ENCODE results near the gene ATG9A. TPM values are rescaled to one million over a fixed set of nuclear protein-coding genes. Genes with fewer than 3 reads are reported as not detected.

Gene ATG9A
- total and polyA plus RNA-seq, 9 of the 15 experiments (the other 6 are each of a cell fraction or from before 2014, with no cell fraction given): 0.25 to 65.6 (median 23.4) TPM

GRCh38 chr2:219206328-219207133 is 22.9 kb downstream of the ATG9A start, which contains the start of gene ZFAND2B (continued):
- TF ChIP-seq, protein P1, sequence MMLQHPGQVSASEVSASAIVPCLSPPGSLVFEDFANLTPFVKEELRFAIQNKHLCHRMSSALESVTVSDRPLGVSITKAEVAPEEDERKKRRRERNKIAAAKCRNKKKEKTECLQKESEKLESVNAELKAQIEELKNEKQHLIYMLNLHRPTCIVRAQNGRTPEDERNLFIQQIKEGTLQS (IDR thresholded peaks at IDR 0.05): peak; percentile 76
- TF ChIP-seq, protein P1 (CRISPR knock-in tag; conservative IDR thresholded peaks at IDR 0.05): no peak
- TF ChIP-seq SRF (CRISPR knock-in tag; IDR thresholded peaks at IDR 0.05) (peak in 1 of 2 experiments; percentile 54; a peak in 1 of 4 replicates), FOXK1 (CRISPR knock-in tag; IDR thresholded peaks at IDR 0.05; ENCODE audit: borderline replicate concordance) (no peak), RBM39 (optimal IDR thresholded peaks at IDR 0.05; ENCODE audit: low read depth, low read length) (no peak), PML (IDR thresholded peaks at IDR 0.05; ENCODE audit: low read length) (peak; percentile 68; the same call in 1 of the 2 replicates), SMAD4 (CRISPR knock-in tag; conservative IDR thresholded peaks at IDR 0.05) (0 out of 2 replicates have a peak, but pooled peaks have one; percentile 34), HDAC1 (IDR thresholded peaks at IDR 0.05) (peak in 1 of 2 experiments; percentile 40; a peak in 1 of 4 replicates), CXXC5 (CRISPR knock-in tag; IDR thresholded peaks at IDR 0.05) (peak; percentile 78), POLR3A (IDR thresholded peaks at IDR 0.05; ENCODE audit: borderline replicate concordance, extremely low read depth, insufficient read depth, insufficient read length) (no peak), SIN3B (IDR thresholded peaks at IDR 0.05; ENCODE audit: low read depth) (no peak), DNMT1 (IDR thresholded peaks at IDR 0.05) (no peak), RNF219 (CRISPR knock-in tag; IDR thresholded peaks at IDR 0.05) (no peak), TBP (optimal IDR thresholded peaks at IDR 0.05; ENCODE audit: low read depth, low read length) (peak; percentile 48), TBL1XR1 (IDR thresholded peaks at IDR 0.05; ENCODE audit: low read length in 2 of 2) (no peak), ARNT (IDR thresholded peaks at IDR 0.05) (no peak), TRIM28 (IDR thresholded peaks at IDR 0.05) (0 out of 2 replicates have a peak, but pooled peaks have one; percentile 37), JUND (IDR thresholded peaks at IDR 0.05; ENCODE audit: borderline replicate concordance, low read depth, low read length) (peak; percentile 71), JUND (tag; IDR thresholded peaks at IDR 0.05; ENCODE audit: borderline replicate concordance, low read depth, low read length) (no peak; the same call in 2 of the 3 replicates), HMGN3 (IDR thresholded peaks at IDR 0.05; ENCODE audit: borderline replicate concordance, extremely low read depth, insufficient read length, low read depth, low read length) (peak; percentile 62)
- TF ChIP-seq, protein P2, sequence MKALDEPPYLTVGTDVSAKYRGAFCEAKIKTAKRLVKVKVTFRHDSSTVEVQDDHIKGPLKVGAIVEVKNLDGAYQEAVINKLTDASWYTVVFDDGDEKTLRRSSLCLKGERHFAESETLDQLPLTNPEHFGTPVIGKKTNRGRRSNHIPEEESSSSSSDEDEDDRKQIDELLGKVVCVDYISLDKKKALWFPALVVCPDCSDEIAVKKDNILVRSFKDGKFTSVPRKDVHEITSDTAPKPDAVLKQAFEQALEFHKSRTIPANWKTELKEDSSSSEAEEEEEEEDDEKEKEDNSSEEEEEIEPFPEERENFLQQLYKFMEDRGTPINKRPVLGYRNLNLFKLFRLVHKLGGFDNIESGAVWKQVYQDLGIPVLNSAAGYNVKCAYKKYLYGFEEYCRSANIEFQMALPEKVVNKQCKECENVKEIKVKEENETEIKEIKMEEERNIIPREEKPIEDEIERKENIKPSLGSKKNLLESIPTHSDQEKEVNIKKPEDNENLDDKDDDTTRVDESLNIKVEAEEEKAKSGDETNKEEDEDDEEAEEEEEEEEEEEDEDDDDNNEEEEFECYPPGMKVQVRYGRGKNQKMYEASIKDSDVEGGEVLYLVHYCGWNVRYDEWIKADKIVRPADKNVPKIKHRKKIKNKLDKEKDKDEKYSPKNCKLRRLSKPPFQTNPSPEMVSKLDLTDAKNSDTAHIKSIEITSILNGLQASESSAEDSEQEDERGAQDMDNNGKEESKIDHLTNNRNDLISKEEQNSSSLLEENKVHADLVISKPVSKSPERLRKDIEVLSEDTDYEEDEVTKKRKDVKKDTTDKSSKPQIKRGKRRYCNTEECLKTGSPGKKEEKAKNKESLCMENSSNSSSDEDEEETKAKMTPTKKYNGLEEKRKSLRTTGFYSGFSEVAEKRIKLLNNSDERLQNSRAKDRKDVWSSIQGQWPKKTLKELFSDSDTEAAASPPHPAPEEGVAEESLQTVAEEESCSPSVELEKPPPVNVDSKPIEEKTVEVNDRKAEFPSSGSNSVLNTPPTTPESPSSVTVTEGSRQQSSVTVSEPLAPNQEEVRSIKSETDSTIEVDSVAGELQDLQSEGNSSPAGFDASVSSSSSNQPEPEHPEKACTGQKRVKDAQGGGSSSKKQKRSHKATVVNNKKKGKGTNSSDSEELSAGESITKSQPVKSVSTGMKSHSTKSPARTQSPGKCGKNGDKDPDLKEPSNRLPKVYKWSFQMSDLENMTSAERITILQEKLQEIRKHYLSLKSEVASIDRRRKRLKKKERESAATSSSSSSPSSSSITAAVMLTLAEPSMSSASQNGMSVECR (CRISPR knock-in tag; IDR thresholded peaks at IDR 0.05): 0 out of 2 replicates have a peak, but pooled peaks have one; percentile 39
